ENCODE data around the gene GSTM4.

GSTM4 gene

GRCh38 chr1:109625176-109625575 is 30.7 kb upstream of the GSTM4 start:
- DNase-seq = no peak

- DNase-seq = no peak
These were observed 30.0 kb upstream of the GSTM4 start for GRCh38 chr1:109625601-109626560.

- DNase-seq = no peak
These were observed 29.1 kb upstream of the GSTM4 start for GRCh38 chr1:109626682-109627408.

GRCh38 chr1:109627692-109628399 is 28.1 kb upstream of the GSTM4 start:
- no peak for DNase-seq

GRCh38 chr1:109628540-109629321 is 27.2 kb upstream of the GSTM4 start:
- DNase-seq = no peak

GRCh38 chr1:109629372-109630030 is 26.4 kb upstream of the GSTM4 start:
- no peak for DNase-seq

GRCh38 chr1:109630081-109630897 is 25.6 kb upstream of the GSTM4 start:
- no peak for DNase-seq

- no peak for DNase-seq
These were observed 24.9 kb upstream of the GSTM4 start for GRCh38 chr1:109630898-109631512.

- no peak for DNase-seq
These were observed 24.1 kb upstream of the GSTM4 start for GRCh38 chr1:109631513-109632505.

- peak; percentile 70 for DNase-seq
These were observed 23.1 kb upstream of the GSTM4 start for GRCh38 chr1:109632671-109633346.

- DNase-seq = no peak
These were observed 21.6 kb upstream of the GSTM4 start for GRCh38 chr1:109634292-109634691.

GRCh38 chr1:109634771-109635750 is 20.8 kb upstream of the GSTM4 start:
- DNase-seq = no peak

- no peak for DNase-seq
These were observed 20.1 kb upstream of the GSTM4 start for GRCh38 chr1:109635862-109636200.

GRCh38 chr1:109636201-109636952 is 19.5 kb upstream of the GSTM4 start:
- DNase-seq = peak; percentile 60

- DNase-seq = no peak
These were observed 18.5 kb upstream of the GSTM4 start for GRCh38 chr1:109637446-109637845.

GRCh38 chr1:109639063-109639840 is 16.6 kb upstream of the GSTM4 start:
- no peak for DNase-seq

Measured in NCI-H2227 treated with DMSO at 0.1 percent for 48 hours (cell line).